ENCODE measurements around the gene TTN.

TTN gene

DNA sequence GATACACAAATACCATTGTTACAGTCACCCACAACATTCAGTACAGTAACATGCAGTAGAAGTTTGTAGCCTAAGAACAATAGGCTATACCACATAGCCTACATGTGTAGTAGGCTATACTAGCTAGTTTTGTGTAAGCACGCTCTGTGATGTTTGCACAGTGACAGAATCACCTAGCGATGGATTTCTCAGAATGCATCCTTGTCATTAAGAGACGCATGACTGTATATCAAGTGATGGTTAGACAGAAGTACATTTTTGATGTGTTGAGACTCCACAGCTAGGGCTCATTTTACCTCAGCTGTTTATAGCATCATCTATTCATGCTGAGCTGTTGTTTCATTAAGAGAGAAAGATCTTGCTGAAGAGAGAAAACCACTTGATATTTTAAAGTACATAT lies 307.6 kb downstream of the TTN start:
- no peaks in the 10 kb centered on the region for H3K9me3 ChIP-seq (ENCODE audit: control insufficient read depth, insufficient read depth, low read depth, low read length)
- H3K36me3 ChIP-seq (ENCODE audit: control insufficient read depth, insufficient read depth, low read length): peaks cover 55% of the 10 kb centered on the region
- H3K27ac ChIP-seq (ENCODE audit: low read depth, low read length): no peak overlapping the region
- no peak overlapping the region for H3K4me3 ChIP-seq (ENCODE audit: low read depth, low read length)
- no peaks in the 10 kb centered on the region for H3K4me1 ChIP-seq (ENCODE audit: control insufficient read depth, insufficient read depth, low read length)
- H3K9ac ChIP-seq (ENCODE audit: low read length): no peak overlapping the region
- no peaks in the 10 kb centered on the region for H3K27me3 ChIP-seq (ENCODE audit: control insufficient read depth, insufficient read depth, low read length)

DNA sequence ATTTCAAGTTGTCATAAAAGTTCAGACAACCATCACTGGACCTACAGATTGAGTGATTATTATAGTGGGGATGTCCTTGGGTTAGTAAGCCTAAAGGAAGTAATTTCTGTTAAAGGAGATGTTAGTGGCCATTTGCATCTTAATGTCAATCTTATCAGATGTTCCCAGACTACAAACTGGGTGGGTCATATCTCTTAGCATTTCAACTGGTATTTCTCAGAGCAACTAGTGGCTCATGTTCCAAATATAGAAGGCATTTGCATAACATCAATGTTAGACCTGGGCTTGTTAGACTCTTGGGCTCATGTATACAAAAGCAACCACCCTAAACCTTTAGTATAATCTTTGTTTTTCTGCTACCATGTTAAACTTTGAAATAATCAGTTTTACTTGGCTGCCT lies 309.1 kb downstream of the TTN start:
- peaks cover 62% of the 10 kb centered on the region for H3K36me3 ChIP-seq (ENCODE audit: control insufficient read depth, insufficient read depth, low read length)
- H3K27me3 ChIP-seq (ENCODE audit: control insufficient read depth, insufficient read depth, low read length): no peaks in the 10 kb centered on the region
- H3K27ac ChIP-seq (ENCODE audit: low read depth, low read length): no peak overlapping the region
- no peak overlapping the region for H3K9ac ChIP-seq (ENCODE audit: low read length)
- H3K4me1 ChIP-seq (ENCODE audit: control insufficient read depth, insufficient read depth, low read length): no peaks in the 10 kb centered on the region
- no peaks in the 10 kb centered on the region for H3K9me3 ChIP-seq (ENCODE audit: control insufficient read depth, insufficient read depth, low read depth, low read length)
- no peak overlapping the region for H3K4me3 ChIP-seq (ENCODE audit: low read depth, low read length)

DNA sequence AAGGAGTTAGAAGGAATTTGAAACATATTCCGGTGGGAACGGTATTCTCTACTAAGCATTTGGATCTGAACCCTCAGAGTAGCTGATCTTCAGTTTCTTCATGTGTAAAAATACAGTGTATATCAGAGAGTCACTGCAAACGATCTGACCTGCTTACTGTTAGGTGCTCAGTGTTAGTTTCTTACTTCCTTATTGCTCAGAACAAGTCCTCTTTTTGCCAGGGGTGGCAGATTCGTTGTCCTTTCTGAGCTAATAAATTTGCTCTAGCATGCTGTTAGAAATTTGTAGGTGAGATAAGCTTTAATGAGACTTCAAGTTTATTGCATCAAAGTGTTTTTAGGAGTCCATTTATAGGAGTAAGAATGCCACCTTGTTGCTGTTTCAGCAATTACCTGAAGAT lies 311.2 kb downstream of the TTN start:
- no peaks in the 10 kb centered on the region for H3K9me3 ChIP-seq (ENCODE audit: control insufficient read depth, insufficient read depth, low read depth, low read length)
- H3K27me3 ChIP-seq (ENCODE audit: control insufficient read depth, insufficient read depth, low read length): no peaks in the 10 kb centered on the region
- H3K9ac ChIP-seq (ENCODE audit: low read length): no peak overlapping the region
- H3K36me3 ChIP-seq (ENCODE audit: control insufficient read depth, insufficient read depth, low read length): peaks cover 57% of the 10 kb centered on the region
- H3K4me3 ChIP-seq (ENCODE audit: low read depth, low read length): no peak overlapping the region
- H3K27ac ChIP-seq (ENCODE audit: low read depth, low read length): no peak overlapping the region
- H3K4me1 ChIP-seq (ENCODE audit: control insufficient read depth, insufficient read depth, low read length): no peaks in the 10 kb centered on the region

DNA sequence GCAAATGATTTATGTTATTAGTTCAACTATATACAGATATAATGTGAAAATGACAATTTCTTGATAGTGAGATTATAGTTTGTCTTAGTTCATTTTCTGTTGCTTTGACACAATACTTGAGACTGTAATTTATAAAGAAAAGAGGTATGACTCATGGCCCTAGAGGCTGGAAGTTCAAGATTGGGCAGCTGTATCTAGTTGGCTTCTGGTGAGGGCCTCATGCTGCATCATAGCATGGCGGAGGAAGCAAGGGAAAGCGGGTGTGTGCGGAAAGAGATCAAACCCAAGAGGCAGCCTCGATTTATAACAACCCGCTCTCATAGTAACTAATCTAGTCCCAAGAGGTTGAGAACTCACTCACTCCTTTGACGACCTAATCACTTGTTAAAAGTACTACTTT lies 315.6 kb downstream of the TTN start:
- H3K9ac ChIP-seq (ENCODE audit: low read length): no peak overlapping the region
- H3K36me3 ChIP-seq (ENCODE audit: control insufficient read depth, insufficient read depth, low read length): peaks cover 36% of the 10 kb centered on the region

DNA sequence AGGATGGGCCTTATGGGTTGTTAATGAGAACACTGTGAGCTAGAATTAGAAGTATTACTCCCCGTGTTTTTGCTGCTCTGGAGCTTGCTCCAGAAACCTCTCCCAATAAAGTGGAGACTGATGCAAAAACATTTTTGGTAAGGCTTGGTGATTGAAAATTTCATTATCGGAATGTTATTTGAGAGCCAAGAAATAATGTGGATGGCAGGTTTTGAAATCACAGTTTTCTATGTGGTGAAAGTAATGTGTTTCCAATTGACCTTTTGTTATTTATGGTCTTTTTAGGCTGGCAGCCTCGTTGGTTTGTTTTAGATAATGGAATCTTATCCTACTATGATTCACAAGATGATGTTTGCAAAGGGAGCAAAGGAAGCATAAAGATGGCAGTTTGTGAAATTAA lies 321.9 kb downstream of the TTN start:
- H3K36me3 ChIP-seq (ENCODE audit: control insufficient read depth, insufficient read depth, low read length): no peaks in the 10 kb centered on the region; the same call in 1 of the 2 replicates
- peaks cover 12% of the 10 kb centered on the region for H3K4me1 ChIP-seq (ENCODE audit: control insufficient read depth, insufficient read depth, low read length)
- no peak overlapping the region for H3K9ac ChIP-seq (ENCODE audit: low read length)
- no peak overlapping the region for H3K4me3 ChIP-seq (ENCODE audit: low read depth, low read length)
- no peaks in the 10 kb centered on the region for H3K9me3 ChIP-seq (ENCODE audit: control insufficient read depth, insufficient read depth, low read depth, low read length)
- H3K27ac ChIP-seq (ENCODE audit: low read depth, low read length): no peak overlapping the region
- no peaks in the 10 kb centered on the region for H3K27me3 ChIP-seq (ENCODE audit: control insufficient read depth, insufficient read depth, low read length)

More for the DNA sequence above, 315.6 kb downstream of the TTN start:
- Histone ChIP-seq H3K27me3 (ENCODE audit: control insufficient read depth, insufficient read depth, low read length) (no peaks in the 10 kb centered on the region), H3K9me3 (ENCODE audit: control insufficient read depth, insufficient read depth, low read depth, low read length) (no peaks in the 10 kb centered on the region), H3K4me1 (ENCODE audit: control insufficient read depth, insufficient read depth, low read length) (no peaks in the 10 kb centered on the region), H3K4me3 (ENCODE audit: low read depth, low read length) (no peak overlapping the region), H3K27ac (ENCODE audit: low read depth, low read length) (no peak overlapping the region)

DNA sequence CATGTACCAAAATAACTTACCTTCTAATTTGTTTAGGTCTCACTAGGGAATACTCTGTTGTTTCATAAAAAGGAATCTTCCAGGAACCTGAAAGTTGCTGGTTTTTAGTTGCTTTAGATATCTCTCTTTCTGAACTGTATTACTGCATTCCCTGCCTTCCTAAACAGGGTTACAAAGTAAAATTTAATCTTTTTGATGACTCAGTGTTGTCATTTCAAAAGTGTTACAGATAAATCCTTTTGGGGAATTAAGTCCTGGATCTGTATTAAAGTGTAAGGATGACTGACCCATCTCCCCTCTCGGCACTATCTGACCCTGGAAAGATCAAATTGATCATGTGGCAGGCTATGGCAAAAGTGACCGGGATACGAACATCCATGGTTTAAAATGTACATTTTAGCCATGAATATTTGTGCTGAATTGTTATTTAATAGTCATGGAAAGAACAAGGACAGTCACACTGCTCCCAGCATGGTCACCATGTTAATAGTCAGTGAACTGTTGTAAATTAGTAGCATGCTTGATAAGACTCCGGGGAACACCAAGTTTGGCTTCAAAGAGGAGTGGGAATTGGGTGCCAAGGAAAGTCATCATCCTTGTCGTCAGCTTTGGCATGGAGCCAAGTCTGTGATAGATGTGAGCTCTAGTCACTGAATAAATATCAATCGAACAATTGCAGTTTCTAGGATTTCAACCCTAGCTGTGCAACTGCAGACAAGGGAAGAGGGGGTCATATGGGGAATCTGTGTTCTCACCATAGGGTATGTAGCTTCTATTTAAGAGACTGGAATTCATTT lies 322.8 kb downstream of the TTN start:
- Histone ChIP-seq H3K9me3 (ENCODE audit: control insufficient read depth, insufficient read depth, low read depth, low read length) (no peaks in the 10 kb centered on the region), H3K27me3 (ENCODE audit: control insufficient read depth, insufficient read depth, low read length) (no peaks in the 10 kb centered on the region; the same call in 1 of the 2 replicates), H3K27ac (ENCODE audit: low read depth, low read length) (no peak overlapping the region), H3K9ac (ENCODE audit: low read length) (no peak overlapping the region), H3K36me3 (ENCODE audit: control insufficient read depth, insufficient read depth, low read length) (no peaks in the 10 kb centered on the region; the same call in 1 of the 2 replicates), H3K4me3 (ENCODE audit: low read depth, low read length) (no peak overlapping the region), H3K4me1 (ENCODE audit: control insufficient read depth, insufficient read depth, low read length) (peaks cover 12% of the 10 kb centered on the region)

DNA sequence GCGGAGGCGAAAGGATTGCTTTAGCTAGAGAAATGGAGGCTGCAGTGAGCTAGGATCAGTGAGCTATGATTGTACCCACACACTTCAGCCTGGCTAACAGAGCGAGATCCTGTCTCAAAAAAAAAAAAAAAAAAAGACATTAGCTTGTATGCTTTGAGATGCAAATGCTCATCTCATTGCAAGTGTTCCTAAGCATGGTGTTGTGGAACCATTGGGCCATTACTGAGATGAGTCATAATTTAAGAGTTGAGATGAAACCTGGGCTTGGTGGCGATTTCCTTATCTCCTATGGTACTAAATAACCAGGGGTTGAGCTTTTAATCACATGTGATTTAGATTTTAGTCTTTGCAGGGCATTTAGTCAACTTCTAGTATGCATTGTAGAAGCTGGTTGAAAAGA lies 324.8 kb downstream of the TTN start:
- no peaks in the 10 kb centered on the region; the same call in 1 of the 2 replicates for H3K36me3 ChIP-seq (ENCODE audit: control insufficient read depth, insufficient read depth, low read length)
- H3K27ac ChIP-seq (ENCODE audit: low read depth, low read length): no peak overlapping the region
- no peaks in the 10 kb centered on the region for H3K9me3 ChIP-seq (ENCODE audit: control insufficient read depth, insufficient read depth, low read depth, low read length)
- no peak overlapping the region for H3K9ac ChIP-seq (ENCODE audit: low read length)
- peak overlapping the region; percentile 17 for H3K4me3 ChIP-seq (ENCODE audit: low read depth, low read length)
- peaks cover 15% of the 10 kb centered on the region for H3K4me1 ChIP-seq (ENCODE audit: control insufficient read depth, insufficient read depth, low read length)
- no peaks in the 10 kb centered on the region; the same call in 1 of the 2 replicates for H3K27me3 ChIP-seq (ENCODE audit: control insufficient read depth, insufficient read depth, low read length)

DNA sequence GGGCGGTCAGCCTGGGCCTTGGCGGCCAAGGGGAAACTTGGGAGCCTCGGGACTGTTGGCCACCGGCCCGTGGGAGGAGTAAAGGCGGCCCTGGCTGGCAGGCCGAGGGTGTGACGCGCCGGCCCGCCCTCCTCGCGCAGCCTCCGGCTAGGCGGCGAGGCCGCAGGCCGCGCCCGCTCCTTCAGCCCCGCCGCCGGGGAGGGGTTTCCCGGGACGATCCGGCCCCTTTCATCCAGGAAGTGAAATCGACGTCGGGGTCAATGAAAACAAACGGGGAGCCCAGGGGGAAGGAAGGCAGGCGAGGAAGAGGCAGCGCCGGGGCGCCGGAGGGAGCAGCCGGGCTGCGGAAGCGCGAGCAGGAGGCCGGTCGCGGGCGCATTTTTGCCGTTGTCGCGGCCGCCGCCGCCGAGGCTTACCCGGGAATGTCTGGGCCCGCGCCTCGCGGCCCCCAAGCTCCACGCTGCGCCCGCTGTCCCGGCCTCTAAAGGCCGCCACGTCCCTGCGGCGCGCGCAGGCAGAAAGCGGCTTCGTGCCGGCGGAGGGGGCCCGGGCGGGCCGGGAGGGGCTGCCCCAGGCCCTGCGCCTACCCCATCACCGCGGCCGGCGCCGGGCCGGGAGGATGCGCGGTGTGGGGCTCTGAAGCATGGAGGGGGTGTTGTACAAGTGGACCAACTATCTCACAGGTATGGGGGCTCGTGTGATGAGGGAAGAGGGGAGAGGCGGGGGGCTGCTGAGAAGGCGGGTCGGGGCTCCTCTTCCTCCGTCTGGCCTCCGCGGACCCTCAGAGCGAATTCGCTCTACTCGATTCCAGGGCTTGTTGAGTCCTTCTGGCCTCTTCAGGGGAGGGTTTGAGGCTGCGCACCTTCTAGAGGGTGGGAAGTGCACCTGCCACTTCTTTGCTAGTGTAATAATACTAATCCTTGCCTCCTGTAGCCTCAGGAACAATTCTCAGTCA lies 326.7 kb downstream of the TTN start, which contains the start of gene PLEKHA3:
Gene PLEKHA3, plus strand, starts transcription at position 231 of the 955 bp plus-strand sequence. Its CDS starts 413 bp downstream, at position 644.
- peak within 1 kb of the TSS; percentile 61 for H3K9ac ChIP-seq (ENCODE audit: low read length)
- H3K9me3 ChIP-seq (ENCODE audit: control insufficient read depth, insufficient read depth, low read depth, low read length): no peaks in the 10 kb centered on the region
- H3K27ac ChIP-seq (ENCODE audit: low read depth, low read length): no peak within 1 kb of the TSS
- peak within 1 kb of the TSS; percentile 72 for H3K4me3 ChIP-seq (ENCODE audit: low read depth, low read length)
- H3K36me3 ChIP-seq (ENCODE audit: control insufficient read depth, insufficient read depth, low read length): no peaks in the 10 kb centered on the region
- H3K4me1 ChIP-seq (ENCODE audit: control insufficient read depth, insufficient read depth, low read length): peaks cover 15% of the 10 kb centered on the region
- H3K27me3 ChIP-seq (ENCODE audit: control insufficient read depth, insufficient read depth, low read length): no peaks in the 10 kb centered on the region; the same call in 1 of the 2 replicates

DNA sequence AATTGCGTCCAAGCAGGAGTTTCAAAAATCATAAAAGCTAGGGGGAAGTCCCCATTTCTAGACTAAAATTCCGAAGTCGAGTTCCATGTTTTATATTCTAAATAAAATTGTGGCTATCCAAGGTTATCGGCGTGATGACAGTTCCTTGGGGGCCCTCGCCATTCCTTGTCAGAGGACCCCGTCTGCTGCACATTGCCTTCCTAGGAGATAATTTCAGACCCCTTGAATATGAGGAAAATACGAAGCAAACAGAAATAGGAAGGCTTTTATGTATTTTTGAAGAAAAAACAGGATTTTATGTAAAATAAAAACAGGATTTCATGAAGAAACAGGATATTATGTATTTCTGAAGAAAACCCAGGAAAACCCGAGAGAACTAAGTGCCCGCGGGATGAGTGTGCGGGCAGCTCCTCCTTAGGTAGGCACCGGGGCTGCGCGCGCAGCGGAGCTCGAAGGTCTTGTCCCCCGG lies 327.4 kb downstream of the TTN start:
- H3K9ac ChIP-seq (ENCODE audit: low read length): no peak overlapping the region
- H3K4me3 ChIP-seq (ENCODE audit: low read depth, low read length): peak overlapping the region; percentile 72
- H3K27ac ChIP-seq (ENCODE audit: low read depth, low read length): no peak overlapping the region
- H3K27me3 ChIP-seq (ENCODE audit: control insufficient read depth, insufficient read depth, low read length): no peaks in the 10 kb centered on the region; the same call in 1 of the 2 replicates
- no peaks in the 10 kb centered on the region for H3K36me3 ChIP-seq (ENCODE audit: control insufficient read depth, insufficient read depth, low read length)
- H3K9me3 ChIP-seq (ENCODE audit: control insufficient read depth, insufficient read depth, low read depth, low read length): no peaks in the 10 kb centered on the region
- H3K4me1 ChIP-seq (ENCODE audit: control insufficient read depth, insufficient read depth, low read length): peaks cover 15% of the 10 kb centered on the region

DNA sequence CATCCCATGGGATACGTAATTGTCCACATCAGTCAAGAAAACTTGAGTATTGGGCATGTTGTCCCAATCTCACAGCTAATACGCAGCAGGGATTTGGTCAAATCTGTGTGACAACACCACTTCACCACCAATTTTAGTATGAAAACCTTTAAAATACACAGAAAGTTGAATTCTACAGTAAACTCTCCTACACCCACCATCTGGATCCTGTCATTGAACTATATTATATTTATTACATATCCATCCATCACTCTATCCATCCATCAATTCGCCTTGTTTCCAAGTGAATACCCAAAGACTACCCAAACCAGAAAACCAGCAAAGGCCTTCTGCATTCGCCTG lies 328.0 kb downstream of the TTN start:
- Histone ChIP-seq H3K9me3 (ENCODE audit: control insufficient read depth, insufficient read depth, low read depth, low read length) (no peaks in the 10 kb centered on the region), H3K36me3 (ENCODE audit: control insufficient read depth, insufficient read depth, low read length) (no peaks in the 10 kb centered on the region), H3K4me1 (ENCODE audit: control insufficient read depth, insufficient read depth, low read length) (peaks cover 15% of the 10 kb centered on the region), H3K4me3 (ENCODE audit: low read depth, low read length) (peak overlapping the region; percentile 72), H3K9ac (ENCODE audit: low read length) (no peak overlapping the region), H3K27me3 (ENCODE audit: control insufficient read depth, insufficient read depth, low read length) (no peaks in the 10 kb centered on the region; the same call in 1 of the 2 replicates), H3K27ac (ENCODE audit: low read depth, low read length) (no peak overlapping the region)
